Activated naive CD4-positive, alpha-beta T cell treated with anti-CD3 and anti-CD28 coated beads, Interleukin-2, amount 10 ng/mL, durations not matched to agents 7 days and 5 days (primary cell): Measurements from ENCODE around the gene CUL7.

Experiments used
- CTCF ChIA-PET: fragments of 350-600 bp; sonication (Branson Sonifier 250); formaldehyde crosslinking; loops from one replicate; lab custom pipeline; 2021; ENCODE audit warnings: antibody characterized with exemption; lab: Charles Lee
- DNase-seq: peaks from one replicate; pipeline ENCODE4 v3.0.0-alpha.2; 2020
- H3K27ac Mint-ChIP-seq: one replicate; pipeline ENCODE4 v1.8.0; 2021; ENCODE audit warnings: mild to moderate bottlenecking, moderate library complexity, mixed read lengths
- H3K27me3 Mint-ChIP-seq: one replicate; pipeline ENCODE4 v1.8.0; 2021; ENCODE audit warnings: mild to moderate bottlenecking, mixed read lengths
- H3K36me3 Mint-ChIP-seq: one replicate; pipeline ENCODE4 v1.8.0; 2021; ENCODE audit warnings: mixed read lengths
- H3K4me1 Mint-ChIP-seq: one replicate; pipeline ENCODE4 v1.8.0; 2021; ENCODE audit warnings: mixed read lengths
- H3K4me3 Mint-ChIP-seq: one replicate; pipeline ENCODE4 v1.8.0; 2021; ENCODE audit warnings: mild to moderate bottlenecking, moderate library complexity, mixed read lengths
- H3K9me3 Mint-ChIP-seq: one replicate; pipeline ENCODE4 v1.8.0; 2021; ENCODE audit warnings: mixed read lengths

Gene CUL7

GRCh38 chr6:43053545-43054205, at the start of gene CUL7:
Gene CUL7, minus strand, starts transcription at chr6:43053851. Its CDS starts 1,063 bp downstream, at chr6:43052788.
- Mint-ChIP-seq H3K4me1 (peaks cover 50% of the 10 kb centered on the region), H3K27ac (peak within 1 kb of the TSS; percentile 99), H3K36me3 (peaks cover 40% of the 10 kb centered on the region), H3K27me3 (no peaks in the 10 kb centered on the region), H3K9me3 (no peaks in the 10 kb centered on the region), H3K4me3 (peak within 1 kb of the TSS; percentile 99)
- peak; percentile 96 for DNase-seq
- CTCF ChIA-PET = no interaction called here

- no peak overlapping the region for H3K27ac Mint-ChIP-seq
- H3K4me3 Mint-ChIP-seq = no peak overlapping the region
- no peaks in the 10 kb centered on the region for H3K36me3 Mint-ChIP-seq
- H3K9me3 Mint-ChIP-seq = no peaks in the 10 kb centered on the region
- H3K27me3 Mint-ChIP-seq = peaks cover 37% of the 10 kb centered on the region
- H3K4me1 Mint-ChIP-seq = no peaks in the 10 kb centered on the region
- CTCF ChIA-PET = no interaction called here
- no peak for DNase-seq
Observed at GRCh38 chr6:43101497-43101896, 47.8 kb upstream of the CUL7 start.

GRCh38 chr6:43097502-43097901, 43.9 kb upstream of the CUL7 start:
- Mint-ChIP-seq H3K4me3 (no peak overlapping the region), H3K4me1 (peaks cover 15% of the 10 kb centered on the region), H3K27me3 (peaks cover 24% of the 10 kb centered on the region), H3K36me3 (no peaks in the 10 kb centered on the region), H3K9me3 (no peaks in the 10 kb centered on the region), H3K27ac (no peak overlapping the region)
- CTCF ChIA-PET = interaction anchor here (0.6 to 0.7 kb wide), 2 partner anchors 339 to 906 kb away, joined by 3 read pairs; no protein-coding TSS in a partner anchor
- DNase-seq = no peak

- no peak overlapping the region for H3K27ac Mint-ChIP-seq
- H3K4me1 Mint-ChIP-seq = peaks cover 16% of the 10 kb centered on the region
- peaks cover 19% of the 10 kb centered on the region for H3K27me3 Mint-ChIP-seq
- H3K4me3 Mint-ChIP-seq = no peak overlapping the region
- DNase-seq = no peak
- CTCF ChIA-PET = interaction anchor here (0.6 to 0.7 kb wide), 2 partner anchors 339 to 906 kb away, joined by 3 read pairs; no protein-coding TSS in a partner anchor
- no peaks in the 10 kb centered on the region for H3K9me3 Mint-ChIP-seq
- no peaks in the 10 kb centered on the region for H3K36me3 Mint-ChIP-seq
Observed at GRCh38 chr6:43097098-43097489, 43.4 kb upstream of the CUL7 start.

GRCh38 chr6:43096451-43097097, 42.9 kb upstream of the CUL7 start:
- peaks cover 16% of the 10 kb centered on the region for H3K4me1 Mint-ChIP-seq
- no peak overlapping the region for H3K4me3 Mint-ChIP-seq
- H3K27me3 Mint-ChIP-seq = peaks cover 17% of the 10 kb centered on the region
- H3K27ac Mint-ChIP-seq = no peak overlapping the region
- DNase-seq = no peak
- CTCF ChIA-PET = no interaction called here
- no peaks in the 10 kb centered on the region for H3K36me3 Mint-ChIP-seq
- no peaks in the 10 kb centered on the region for H3K9me3 Mint-ChIP-seq

- no peak overlapping the region for H3K27ac Mint-ChIP-seq
- CTCF ChIA-PET = no interaction called here
- no peak for DNase-seq
- peaks cover 18% of the 10 kb centered on the region for H3K27me3 Mint-ChIP-seq
- peaks cover 16% of the 10 kb centered on the region for H3K4me1 Mint-ChIP-seq
- no peak overlapping the region for H3K4me3 Mint-ChIP-seq
- H3K36me3 Mint-ChIP-seq = no peaks in the 10 kb centered on the region
- H3K9me3 Mint-ChIP-seq = no peaks in the 10 kb centered on the region
Observed at GRCh38 chr6:43095939-43096338, 42.3 kb upstream of the CUL7 start.

- no peak for DNase-seq
- Mint-ChIP-seq H3K27ac (peak overlapping the region; percentile 25), H3K4me3 (peak overlapping the region; percentile 28), H3K36me3 (no peaks in the 10 kb centered on the region), H3K4me1 (peaks cover 16% of the 10 kb centered on the region), H3K27me3 (peaks cover 15% of the 10 kb centered on the region), H3K9me3 (no peaks in the 10 kb centered on the region)
- CTCF ChIA-PET = no interaction called here
Observed at GRCh38 chr6:43093436-43094289, 40.0 kb upstream of the CUL7 start.

GRCh38 chr6:43092635-43093034, 39.0 kb upstream of the CUL7 start:
- CTCF ChIA-PET = no interaction called here
- H3K27ac Mint-ChIP-seq = no peak overlapping the region
- no peaks in the 10 kb centered on the region for H3K9me3 Mint-ChIP-seq
- no peak overlapping the region for H3K4me3 Mint-ChIP-seq
- H3K27me3 Mint-ChIP-seq = peaks cover 7% of the 10 kb centered on the region
- peaks cover 16% of the 10 kb centered on the region for H3K4me1 Mint-ChIP-seq
- no peaks in the 10 kb centered on the region for H3K36me3 Mint-ChIP-seq
- no peak for DNase-seq

- Mint-ChIP-seq H3K9me3 (no peaks in the 10 kb centered on the region), H3K27ac (no peak overlapping the region), H3K36me3 (no peaks in the 10 kb centered on the region), H3K4me3 (no peak overlapping the region), H3K4me1 (peaks cover 16% of the 10 kb centered on the region), H3K27me3 (peaks cover 12% of the 10 kb centered on the region)
- no peak for DNase-seq
- CTCF ChIA-PET = interaction anchor here (1.1 kb wide), 1 partner anchor 52 kb away, joined by 3 read pairs; no protein-coding TSS in a partner anchor
Observed at GRCh38 chr6:43091436-43091991, 37.9 kb upstream of the CUL7 start.

GRCh38 chr6:43091020-43091419, 37.4 kb upstream of the CUL7 start:
- no peak for DNase-seq
- H3K9me3 Mint-ChIP-seq = no peaks in the 10 kb centered on the region
- no peak overlapping the region for H3K4me3 Mint-ChIP-seq
- peaks cover 13% of the 10 kb centered on the region for H3K27me3 Mint-ChIP-seq
- CTCF ChIA-PET = interaction anchor here (1.1 kb wide), 1 partner anchor 53 kb away, joined by 3 read pairs; no protein-coding TSS in a partner anchor
- no peaks in the 10 kb centered on the region for H3K36me3 Mint-ChIP-seq
- peaks cover 16% of the 10 kb centered on the region for H3K4me1 Mint-ChIP-seq
- H3K27ac Mint-ChIP-seq = no peak overlapping the region

GRCh38 chr6:43090559-43090956, 36.9 kb upstream of the CUL7 start:
- H3K27ac Mint-ChIP-seq = no peak overlapping the region
- no peak for DNase-seq
- no peak overlapping the region for H3K4me3 Mint-ChIP-seq
- H3K36me3 Mint-ChIP-seq = no peaks in the 10 kb centered on the region
- H3K4me1 Mint-ChIP-seq = peaks cover 16% of the 10 kb centered on the region
- H3K9me3 Mint-ChIP-seq = no peaks in the 10 kb centered on the region
- CTCF ChIA-PET = interaction anchor here (1.1 kb wide), 1 partner anchor 53 kb away, joined by 3 read pairs; no protein-coding TSS in a partner anchor
- H3K27me3 Mint-ChIP-seq = peaks cover 16% of the 10 kb centered on the region

- Mint-ChIP-seq H3K27me3 (peaks cover 16% of the 10 kb centered on the region), H3K27ac (no peak overlapping the region), H3K4me1 (peaks cover 16% of the 10 kb centered on the region), H3K9me3 (no peaks in the 10 kb centered on the region), H3K4me3 (no peak overlapping the region), H3K36me3 (no peaks in the 10 kb centered on the region)
- DNase-seq = no peak
- CTCF ChIA-PET = no interaction called here
Observed at GRCh38 chr6:43089874-43090558, 36.4 kb upstream of the CUL7 start.

GRCh38 chr6:43089467-43089866, 35.8 kb upstream of the CUL7 start:
- H3K4me3 Mint-ChIP-seq = no peak overlapping the region
- H3K4me1 Mint-ChIP-seq = peaks cover 16% of the 10 kb centered on the region
- H3K9me3 Mint-ChIP-seq = no peaks in the 10 kb centered on the region
- DNase-seq = no peak
- CTCF ChIA-PET = no interaction called here
- peaks cover 16% of the 10 kb centered on the region for H3K27me3 Mint-ChIP-seq
- no peaks in the 10 kb centered on the region for H3K36me3 Mint-ChIP-seq
- no peak overlapping the region for H3K27ac Mint-ChIP-seq
